ENCODE measurements around the gene CGB3. TPM values are rescaled to one million over a fixed set of nuclear protein-coding genes. Genes with fewer than 3 reads are reported as not detected.
A peak's percentile ranks its signal among the peaks of the same experiment; 100 is the strongest.
"Not testable (repeated sequence)": the region's sequence is repeated elsewhere in the genome, so short reads cannot be mapped to it uniquely, and the experiment has no call there.

Gene CGB3
- total RNA-seq, 4 donors from 2014 or later = not detected

DNA sequence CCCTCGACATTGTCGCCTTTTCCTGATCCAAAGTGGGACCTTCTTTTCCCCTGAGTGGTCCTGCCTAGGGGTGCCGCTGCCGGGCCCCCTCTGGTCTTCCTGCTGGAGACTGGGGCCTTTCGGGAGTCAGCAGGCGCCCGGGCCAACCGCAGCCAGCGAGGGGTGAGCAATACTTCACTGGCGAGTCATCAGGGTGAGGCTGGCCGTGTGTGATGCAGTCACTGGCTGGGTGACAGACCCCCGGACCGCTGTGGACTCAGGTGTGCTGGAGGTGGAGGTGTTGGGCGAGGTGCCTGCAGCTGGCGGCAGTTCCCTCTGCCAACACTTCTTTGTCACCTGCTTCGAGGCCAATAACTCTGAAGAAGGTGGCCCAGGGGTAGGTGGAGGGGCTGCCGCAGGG is 18.0 kb upstream of the CGB3 start:
- no peak overlapping the region for H3K4me3 ChIP-seq
- H3K27me3 ChIP-seq = no peaks in the 10 kb centered on the region
- no peaks in the 10 kb centered on the region for H3K4me1 ChIP-seq
- DNase-seq (ENCODE audit: low spot score in 2 of 2) = no peak
- WGBS = 73% methylated on average over 12 of the region's 17 CpGs
- no peak for TF ChIP-seq POLR2AphosphoS5 (IDR thresholded peaks at IDR 0.05)
- TF ChIP-seq POLR2A (IDR thresholded peaks at IDR 0.05) = no peak
- no peak for TF ChIP-seq EP300 (IDR thresholded peaks at IDR 0.05)
- TF ChIP-seq, protein P1, sequence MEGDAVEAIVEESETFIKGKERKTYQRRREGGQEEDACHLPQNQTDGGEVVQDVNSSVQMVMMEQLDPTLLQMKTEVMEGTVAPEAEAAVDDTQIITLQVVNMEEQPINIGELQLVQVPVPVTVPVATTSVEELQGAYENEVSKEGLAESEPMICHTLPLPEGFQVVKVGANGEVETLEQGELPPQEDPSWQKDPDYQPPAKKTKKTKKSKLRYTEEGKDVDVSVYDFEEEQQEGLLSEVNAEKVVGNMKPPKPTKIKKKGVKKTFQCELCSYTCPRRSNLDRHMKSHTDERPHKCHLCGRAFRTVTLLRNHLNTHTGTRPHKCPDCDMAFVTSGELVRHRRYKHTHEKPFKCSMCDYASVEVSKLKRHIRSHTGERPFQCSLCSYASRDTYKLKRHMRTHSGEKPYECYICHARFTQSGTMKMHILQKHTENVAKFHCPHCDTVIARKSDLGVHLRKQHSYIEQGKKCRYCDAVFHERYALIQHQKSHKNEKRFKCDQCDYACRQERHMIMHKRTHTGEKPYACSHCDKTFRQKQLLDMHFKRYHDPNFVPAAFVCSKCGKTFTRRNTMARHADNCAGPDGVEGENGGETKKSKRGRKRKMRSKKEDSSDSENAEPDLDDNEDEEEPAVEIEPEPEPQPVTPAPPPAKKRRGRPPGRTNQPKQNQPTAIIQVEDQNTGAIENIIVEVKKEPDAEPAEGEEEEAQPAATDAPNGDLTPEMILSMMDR (IDR thresholded peaks at IDR 0.05) = no peak
- no peak overlapping the region for H3K27ac ChIP-seq
- no peaks in the 10 kb centered on the region for H3K36me3 ChIP-seq
- H3K9me3 ChIP-seq = no peaks in the 10 kb centered on the region

GRCh38 chr19:49039736-49040135 is 15.6 kb upstream of the CGB3 start:
- H3K27me3 ChIP-seq; DNase-seq (ENCODE audit: low spot score in 2 of 2); H3K9me3 ChIP-seq; H3K4me3 ChIP-seq; H3K27ac ChIP-seq; H3K4me1 ChIP-seq; H3K36me3 ChIP-seq: not testable (repeated sequence)
- 59% methylated on average over 9 of the region's 9 CpGs for WGBS

DNA sequence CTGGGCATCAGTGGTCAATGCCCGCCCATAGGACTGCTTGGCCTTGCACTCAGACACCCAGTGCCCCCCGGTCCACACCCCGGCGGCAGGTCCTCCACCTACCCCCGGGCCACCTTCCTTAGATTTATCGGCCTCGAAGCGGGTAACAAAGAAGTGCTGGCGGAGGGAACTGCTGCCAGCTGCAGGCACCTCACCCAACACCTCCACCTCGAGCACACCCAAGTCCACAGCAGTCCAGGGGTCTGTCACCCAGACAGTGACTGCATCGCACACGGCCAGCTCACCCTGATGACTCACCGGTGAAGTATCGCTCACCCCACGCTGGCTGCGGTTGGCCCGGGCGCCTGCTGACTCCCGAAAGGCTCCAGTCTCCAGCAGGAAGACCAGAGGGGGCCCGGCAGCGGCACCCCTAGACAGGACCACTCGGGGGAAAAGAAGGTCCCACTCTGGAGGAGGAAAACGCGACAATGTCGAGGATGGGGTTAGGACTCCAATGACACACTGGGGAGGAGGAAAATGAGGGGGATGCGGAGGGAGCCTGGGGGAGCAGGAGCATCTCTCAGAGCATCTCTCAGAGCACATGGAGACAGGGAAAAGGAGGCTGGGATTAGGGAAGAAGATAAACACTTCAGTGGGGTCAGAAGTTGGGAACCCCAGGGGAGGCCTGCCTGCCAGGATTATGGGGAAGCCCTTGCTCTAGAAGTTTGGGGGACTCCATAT is 14.6 kb upstream of the CGB3 start:
- H3K27ac ChIP-seq; DNase-seq (ENCODE audit: low spot score in 2 of 2); H3K36me3 ChIP-seq; H3K4me3 ChIP-seq; H3K4me1 ChIP-seq; H3K9me3 ChIP-seq; H3K27me3 ChIP-seq: not testable (repeated sequence)
- WGBS = 86% methylated on average over 25 of the region's 26 CpGs

DNA sequence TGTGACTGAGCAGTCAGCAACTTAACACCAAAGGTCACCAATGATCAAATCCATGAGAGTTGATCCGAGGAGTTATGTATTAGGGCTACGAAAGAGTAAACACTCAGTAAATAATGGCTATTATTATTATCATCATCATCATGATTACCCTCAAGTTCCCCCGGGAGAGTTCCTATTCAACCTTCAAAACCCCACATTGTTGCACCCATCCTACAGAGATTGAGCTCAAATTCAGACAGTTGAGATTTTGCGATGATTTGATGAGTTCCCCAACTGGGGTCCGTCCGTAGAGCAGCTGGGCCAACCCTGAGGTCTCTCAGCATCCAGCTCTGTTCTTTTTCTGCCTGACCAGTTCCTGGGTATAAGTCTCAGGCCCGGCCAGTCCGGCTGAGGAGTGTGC is 14.0 kb upstream of the CGB3 start:
- not testable (repeated sequence) for H3K27me3 ChIP-seq; H3K27ac ChIP-seq; H3K4me1 ChIP-seq; H3K9me3 ChIP-seq; DNase-seq (ENCODE audit: low spot score in 2 of 2); H3K4me3 ChIP-seq; H3K36me3 ChIP-seq
- 95% methylated on average over 6 of the region's 8 CpGs for WGBS

DNA sequence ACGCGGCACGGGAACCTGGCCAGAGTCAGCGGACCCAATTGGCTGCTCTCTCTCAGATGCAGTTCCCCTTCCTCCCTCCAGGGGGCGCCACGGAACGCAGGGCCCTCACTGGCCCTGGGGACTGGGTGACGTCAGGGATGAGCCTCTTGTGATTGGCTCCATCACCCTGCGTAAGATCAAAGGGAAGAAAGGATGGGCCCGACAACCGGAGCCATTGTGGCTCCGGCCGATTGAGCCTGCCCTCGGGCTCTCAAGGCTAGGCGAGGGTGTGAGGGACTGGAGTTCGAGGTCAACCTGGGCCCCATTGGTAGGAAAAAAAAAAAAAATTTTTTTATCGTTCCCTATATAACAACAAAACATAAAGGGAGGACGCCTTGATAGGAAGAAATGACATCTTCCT is 12.7 kb upstream of the CGB3 start, which contains the start of gene CGB1:
Gene CGB1 (minus strand): TSS at position 81 of the 400 bp plus-strand sequence. CDS start 184 bp downstream, outside the sequence.
- WGBS = 59% methylated on average over 12 of the region's 18 CpGs
- TF ChIP-seq, protein P1 (IDR thresholded peaks at IDR 0.05) = peak in 1 of 2 donors; percentile 19
- not testable (repeated sequence) for H3K9me3 ChIP-seq; DNase-seq (ENCODE audit: low spot score in 2 of 2); H3K4me1 ChIP-seq; H3K4me3 ChIP-seq; H3K27me3 ChIP-seq; H3K27ac ChIP-seq; H3K36me3 ChIP-seq

DNA sequence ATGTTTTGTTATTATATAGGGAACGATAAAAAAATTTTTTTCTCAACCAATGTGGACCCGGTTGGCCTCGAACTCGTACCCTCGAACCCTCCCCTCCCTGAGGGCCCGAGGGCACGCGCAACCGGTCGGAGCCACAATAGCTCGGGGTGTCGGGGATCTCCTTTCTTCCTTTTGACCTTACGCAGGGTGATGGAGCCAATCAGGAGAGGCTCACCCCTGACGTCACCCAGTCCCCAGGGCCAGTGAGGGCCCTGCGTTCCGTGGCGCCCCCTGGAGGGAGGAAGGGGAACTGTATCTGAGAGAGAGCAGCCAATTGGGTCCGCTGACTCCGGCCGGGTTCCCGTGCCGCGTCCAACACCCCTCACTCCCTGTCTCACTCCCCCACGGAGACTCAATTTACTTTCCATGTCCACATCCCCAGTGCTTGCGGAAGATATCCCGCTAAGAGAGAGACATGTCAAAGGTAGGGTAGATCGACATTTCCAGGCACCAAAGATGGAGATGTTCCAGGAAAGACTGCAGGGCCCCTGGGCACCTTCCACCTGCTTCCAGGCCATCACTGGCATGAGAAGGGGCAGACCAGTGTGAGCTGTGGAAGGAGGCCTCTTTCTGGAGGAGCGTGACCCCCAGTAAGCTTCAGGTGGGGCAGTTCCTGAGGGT is 7.6 kb upstream of the CGB3 start, which contains the start of gene CGB2:
Gene CGB2 (plus strand): TSS at position 249 of the 660 bp plus-strand sequence. CDS start 206 bp downstream, at position 455.
- WGBS = 13% methylated on average over 24 of the region's 28 CpGs
- not testable (repeated sequence) for H3K27ac ChIP-seq; DNase-seq (ENCODE audit: low spot score in 2 of 2); H3K4me3 ChIP-seq; H3K4me1 ChIP-seq; H3K27me3 ChIP-seq; H3K9me3 ChIP-seq; H3K36me3 ChIP-seq
- TF ChIP-seq, protein P1 (IDR thresholded peaks at IDR 0.05) = peak in 1 of 2 donors; percentile 39

DNA sequence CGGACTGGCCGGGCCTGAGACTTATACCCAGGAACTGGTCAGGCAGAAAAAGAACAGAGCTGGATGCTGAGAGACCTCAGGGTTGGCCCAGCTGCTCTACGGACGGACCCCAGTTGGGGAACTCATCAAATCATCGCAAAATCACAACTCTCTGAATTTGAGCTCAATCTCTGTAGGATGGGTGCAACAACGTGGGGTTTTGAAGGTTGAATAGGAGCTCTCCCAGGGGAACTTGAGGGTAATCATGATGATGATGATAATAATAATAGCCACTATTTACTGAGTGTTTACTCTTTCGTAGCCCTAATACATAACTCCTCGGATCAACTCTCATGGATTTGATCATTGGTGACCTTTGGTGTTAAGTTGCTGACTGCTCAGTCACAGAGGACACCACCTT is 6.2 kb upstream of the CGB3 start:
- DNase-seq (ENCODE audit: low spot score in 2 of 2); H3K27ac ChIP-seq; H3K27me3 ChIP-seq; H3K4me3 ChIP-seq; H3K9me3 ChIP-seq; H3K4me1 ChIP-seq; H3K36me3 ChIP-seq: not testable (repeated sequence)
- 95% methylated on average over 3 of the region's 8 CpGs for WGBS

GRCh38 chr19:49029749-49030148 is 5.6 kb upstream of the CGB3 start:
- H3K4me1 ChIP-seq; DNase-seq (ENCODE audit: low spot score in 2 of 2); H3K27me3 ChIP-seq; H3K9me3 ChIP-seq; H3K27ac ChIP-seq; H3K36me3 ChIP-seq; H3K4me3 ChIP-seq: not testable (repeated sequence)
- WGBS = 85% methylated on average over 14 of the region's 14 CpGs

- not testable (repeated sequence) for H3K27me3 ChIP-seq; H3K9me3 ChIP-seq; H3K36me3 ChIP-seq; H3K4me1 ChIP-seq; DNase-seq (ENCODE audit: low spot score in 2 of 2); H3K27ac ChIP-seq; H3K4me3 ChIP-seq
- WGBS = 89% methylated on average over 9 of the region's 9 CpGs
Observed at GRCh38 chr19:49028686-49029085, 4.6 kb upstream of the CGB3 start.

GRCh38 chr19:49025599-49025998 is 1.5 kb upstream of the CGB3 start:
- 88% methylated on average over 4 of the region's 23 CpGs for WGBS
- H3K9me3 ChIP-seq; H3K4me1 ChIP-seq; H3K4me3 ChIP-seq; H3K27ac ChIP-seq; H3K36me3 ChIP-seq; DNase-seq (ENCODE audit: low spot score in 2 of 2); H3K27me3 ChIP-seq: not testable (repeated sequence)

- not testable (repeated sequence) for H3K36me3 ChIP-seq; H3K4me1 ChIP-seq; DNase-seq (ENCODE audit: low spot score in 2 of 2); H3K4me3 ChIP-seq; H3K9me3 ChIP-seq; H3K27ac ChIP-seq; H3K27me3 ChIP-seq
- 92% methylated on average over 4 of the region's 6 CpGs for WGBS
Observed at GRCh38 chr19:49025088-49025487, 955 bp upstream of the CGB3 start.

Measured in suprapubic skin (tissue), 4 donors.